ENCODE data around the gene PPP1R26.
A peak's percentile ranks its signal among the peaks of the same experiment; 100 is the strongest.

Gene PPP1R26

GRCh38 chr9:135480071-135480939 lies 723 bp downstream of the PPP1R26 start:
- TF ChIP-seq CTCF (IDR thresholded peaks at IDR 0.05; ENCODE audit: low read depth, low read length) = no peak
- peak overlapping the region; percentile 73 to 80 for H3K4me3 ChIP-seq (replicated peaks in 1 of 2; ENCODE audit: low read depth in 2 of 2, low read length in 2 of 2)
- peak; percentile 36 to 37 for DNase-seq (ENCODE audit: low read depth in 2 of 2)

- peak overlapping the region; percentile 73 to 80 for H3K4me3 ChIP-seq (replicated peaks in 1 of 2; ENCODE audit: low read depth in 2 of 2, low read length in 2 of 2)
- TF ChIP-seq CTCF (IDR thresholded peaks at IDR 0.05; ENCODE audit: low read depth, low read length) = no peak
- no peak for DNase-seq (ENCODE audit: low read depth in 2 of 2)
Observed at GRCh38 chr9:135480940-135481310, 1.3 kb downstream of the PPP1R26 start.

- H3K4me3 ChIP-seq (replicated peaks in 1 of 2; ENCODE audit: low read depth in 2 of 2, low read length in 2 of 2) = no peak overlapping the region
- no peak for TF ChIP-seq CTCF (IDR thresholded peaks at IDR 0.05; ENCODE audit: low read depth, low read length)
- DNase-seq (ENCODE audit: low read depth in 2 of 2) = no peak
Observed at GRCh38 chr9:135482015-135482754, 2.6 kb downstream of the PPP1R26 start.

GRCh38 chr9:135484460-135485277 lies 5.1 kb downstream of the PPP1R26 start:
- H3K4me3 ChIP-seq (replicated peaks in 1 of 2; ENCODE audit: low read depth in 2 of 2, low read length in 2 of 2) = no peak overlapping the region
- no peak for DNase-seq (ENCODE audit: low read depth in 2 of 2)
- no peak for TF ChIP-seq CTCF (IDR thresholded peaks at IDR 0.05; ENCODE audit: low read depth, low read length)

- DNase-seq (ENCODE audit: low read depth in 2 of 2) = no peak
- TF ChIP-seq CTCF (IDR thresholded peaks at IDR 0.05; ENCODE audit: low read depth, low read length) = no peak
Observed at GRCh38 chr9:135485385-135485784, 5.8 kb downstream of the PPP1R26 start.

GRCh38 chr9:135485832-135486231 lies 6.2 kb downstream of the PPP1R26 start:
- no peak overlapping the region for H3K4me3 ChIP-seq (replicated peaks in 1 of 2; ENCODE audit: low read depth in 2 of 2, low read length in 2 of 2)
- TF ChIP-seq CTCF (IDR thresholded peaks at IDR 0.05; ENCODE audit: low read depth, low read length) = no peak
- DNase-seq (ENCODE audit: low read depth in 2 of 2) = no peak

More at GRCh38 chr9:135485385-135485784, 5.8 kb downstream of the PPP1R26 start:
- H3K4me3 ChIP-seq (replicated peaks in 1 of 2; ENCODE audit: low read depth in 2 of 2, low read length in 2 of 2) = no peak overlapping the region

All from cardiac fibroblast (primary cell).